Measurements from ENCODE around the gene C16orf54.
"Not testable (repeated sequence)": the region's sequence is repeated elsewhere in the genome, so short reads cannot be mapped to it uniquely, and the experiment has no call there.

C16orf54 gene, protein sequence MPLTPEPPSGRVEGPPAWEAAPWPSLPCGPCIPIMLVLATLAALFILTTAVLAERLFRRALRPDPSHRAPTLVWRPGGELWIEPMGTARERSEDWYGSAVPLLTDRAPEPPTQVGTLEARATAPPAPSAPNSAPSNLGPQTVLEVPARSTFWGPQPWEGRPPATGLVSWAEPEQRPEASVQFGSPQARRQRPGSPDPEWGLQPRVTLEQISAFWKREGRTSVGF

DNA sequence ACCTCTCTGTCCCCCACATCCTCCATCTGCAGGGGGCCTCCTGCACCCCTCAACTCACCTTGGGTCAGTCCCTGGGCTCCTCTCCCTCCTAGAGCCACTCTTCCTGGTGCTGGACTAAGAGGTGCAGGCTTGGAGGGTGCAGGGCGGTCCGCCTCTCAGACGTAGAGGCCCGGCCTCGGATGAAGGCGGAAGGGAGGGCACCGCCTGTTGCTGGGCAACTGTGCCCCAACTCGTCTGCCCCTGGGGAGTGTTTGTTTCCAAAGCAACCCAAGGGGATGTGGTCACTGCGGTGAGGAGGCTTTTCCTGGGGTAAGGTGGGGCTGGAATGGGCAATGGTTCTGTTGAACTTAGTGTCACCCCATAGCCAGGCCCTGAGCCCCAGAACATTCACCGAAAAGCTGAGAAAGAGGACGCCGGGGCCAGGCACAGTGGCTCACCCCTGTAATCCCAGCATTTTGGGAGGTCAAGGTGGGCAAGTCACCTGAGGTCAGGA is at the start of gene C16orf54:
Gene C16orf54, minus strand, starts transcription at position 138 of the 493 bp plus-strand sequence. CDS start 1,039 bp downstream, outside the sequence.
- TF ChIP-seq, protein P1, sequence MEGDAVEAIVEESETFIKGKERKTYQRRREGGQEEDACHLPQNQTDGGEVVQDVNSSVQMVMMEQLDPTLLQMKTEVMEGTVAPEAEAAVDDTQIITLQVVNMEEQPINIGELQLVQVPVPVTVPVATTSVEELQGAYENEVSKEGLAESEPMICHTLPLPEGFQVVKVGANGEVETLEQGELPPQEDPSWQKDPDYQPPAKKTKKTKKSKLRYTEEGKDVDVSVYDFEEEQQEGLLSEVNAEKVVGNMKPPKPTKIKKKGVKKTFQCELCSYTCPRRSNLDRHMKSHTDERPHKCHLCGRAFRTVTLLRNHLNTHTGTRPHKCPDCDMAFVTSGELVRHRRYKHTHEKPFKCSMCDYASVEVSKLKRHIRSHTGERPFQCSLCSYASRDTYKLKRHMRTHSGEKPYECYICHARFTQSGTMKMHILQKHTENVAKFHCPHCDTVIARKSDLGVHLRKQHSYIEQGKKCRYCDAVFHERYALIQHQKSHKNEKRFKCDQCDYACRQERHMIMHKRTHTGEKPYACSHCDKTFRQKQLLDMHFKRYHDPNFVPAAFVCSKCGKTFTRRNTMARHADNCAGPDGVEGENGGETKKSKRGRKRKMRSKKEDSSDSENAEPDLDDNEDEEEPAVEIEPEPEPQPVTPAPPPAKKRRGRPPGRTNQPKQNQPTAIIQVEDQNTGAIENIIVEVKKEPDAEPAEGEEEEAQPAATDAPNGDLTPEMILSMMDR (IDR thresholded peaks at IDR 0.05; ENCODE audit: borderline replicate concordance, insufficient read depth, low read depth, low read length) = no peak
- H3K4me3 ChIP-seq (ENCODE audit: low read depth, low read length) = peak within 1 kb of the TSS; percentile 44

DNA sequence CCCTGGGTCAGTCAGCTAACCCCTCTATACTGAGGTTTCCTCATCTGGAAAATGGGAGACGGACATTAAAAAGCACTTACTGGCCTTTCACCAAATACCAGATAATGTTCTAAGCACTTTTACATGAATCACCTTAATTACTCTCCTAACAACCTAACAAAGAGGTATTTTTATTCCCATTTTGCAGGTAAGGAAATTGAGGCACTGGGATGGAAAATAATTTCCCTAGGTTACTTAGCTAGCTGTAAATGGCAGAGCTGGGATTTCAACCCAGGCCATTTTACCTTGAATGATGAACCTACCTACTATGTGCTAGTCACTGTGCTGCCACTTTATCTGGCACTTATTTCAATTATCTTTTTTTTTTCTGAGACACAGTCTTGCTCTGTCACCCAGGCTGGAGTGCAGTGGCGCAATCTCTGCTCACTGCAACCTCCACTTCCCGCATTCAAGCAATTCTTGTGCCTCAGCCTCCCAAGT is 48.5 kb upstream of the C16orf54 start:
- TF ChIP-seq, protein P1 (IDR thresholded peaks at IDR 0.05; ENCODE audit: borderline replicate concordance, insufficient read depth, low read depth, low read length) = no peak

DNA sequence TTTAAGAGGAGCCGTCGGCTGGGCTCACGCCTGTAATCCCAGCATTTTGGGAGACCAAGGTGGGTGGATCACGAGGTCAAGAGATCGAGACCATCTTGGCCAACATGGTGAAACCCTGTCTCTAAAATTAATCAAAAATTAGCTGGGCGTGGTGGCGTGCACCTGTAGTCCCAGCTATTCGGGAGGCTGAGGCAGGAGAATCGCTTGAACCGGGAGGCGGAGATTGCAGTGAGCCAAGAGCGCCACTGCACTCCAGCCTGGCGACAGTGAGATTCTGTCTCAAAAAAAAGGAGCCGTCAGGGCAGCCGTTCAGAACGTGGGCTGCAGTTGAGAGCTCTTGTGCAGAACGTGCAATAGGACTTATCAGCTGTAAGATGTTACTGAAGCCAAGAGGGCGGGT is 47.4 kb upstream of the C16orf54 start:
- not testable (repeated sequence) for H3K4me3 ChIP-seq (ENCODE audit: low read depth, low read length)

More for the DNA sequence above, 48.5 kb upstream of the C16orf54 start:
- no peak overlapping the region for H3K4me3 ChIP-seq (ENCODE audit: low read depth, low read length)

DNA sequence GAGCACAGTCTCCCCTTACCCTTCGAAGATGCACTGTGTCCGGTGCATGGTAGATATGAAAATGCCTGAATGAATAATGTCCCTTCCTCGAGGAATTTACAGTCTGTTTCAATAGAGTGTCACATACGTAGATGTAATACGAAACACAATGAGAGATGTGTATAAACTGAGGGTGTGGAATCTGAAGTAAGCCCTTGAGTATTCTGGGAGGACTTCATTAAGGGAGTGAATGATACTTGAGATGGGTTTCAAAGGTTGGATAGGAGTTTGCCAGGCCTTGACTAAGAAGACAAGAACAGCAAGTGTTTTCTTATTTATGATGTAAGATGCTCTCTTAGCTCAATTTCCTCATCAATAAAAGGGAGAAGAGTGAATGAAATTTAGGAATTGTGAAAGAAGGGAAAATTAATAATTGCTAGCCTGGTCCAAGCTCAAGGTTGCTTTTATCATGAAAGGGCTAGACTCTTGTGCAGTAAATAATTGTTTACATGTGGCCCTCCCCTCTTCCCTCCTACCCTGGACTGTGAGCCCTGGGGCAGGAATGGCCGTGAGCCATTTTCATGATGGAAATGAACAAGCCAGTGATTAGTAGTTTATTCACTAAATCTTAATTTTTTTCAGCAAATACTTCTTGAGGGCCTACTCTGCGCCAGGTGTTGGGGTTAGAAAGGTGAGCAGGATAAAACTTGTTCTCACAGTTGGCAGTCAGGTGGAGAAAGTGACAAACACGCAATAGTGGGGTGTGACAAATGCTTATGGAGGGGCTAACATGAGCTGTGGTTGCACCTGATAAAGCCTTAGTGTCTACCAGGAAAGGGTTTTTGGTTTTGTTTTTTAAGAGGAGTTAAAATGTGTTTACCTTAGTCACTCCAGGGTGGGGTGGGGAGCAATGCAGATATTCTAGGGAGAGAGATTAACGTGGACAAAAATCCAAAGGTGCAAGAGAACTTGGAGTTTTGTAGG is 46.3 kb upstream of the C16orf54 start:
- H3K4me3 ChIP-seq (ENCODE audit: low read depth, low read length) = peak overlapping the region; percentile 88

DNA sequence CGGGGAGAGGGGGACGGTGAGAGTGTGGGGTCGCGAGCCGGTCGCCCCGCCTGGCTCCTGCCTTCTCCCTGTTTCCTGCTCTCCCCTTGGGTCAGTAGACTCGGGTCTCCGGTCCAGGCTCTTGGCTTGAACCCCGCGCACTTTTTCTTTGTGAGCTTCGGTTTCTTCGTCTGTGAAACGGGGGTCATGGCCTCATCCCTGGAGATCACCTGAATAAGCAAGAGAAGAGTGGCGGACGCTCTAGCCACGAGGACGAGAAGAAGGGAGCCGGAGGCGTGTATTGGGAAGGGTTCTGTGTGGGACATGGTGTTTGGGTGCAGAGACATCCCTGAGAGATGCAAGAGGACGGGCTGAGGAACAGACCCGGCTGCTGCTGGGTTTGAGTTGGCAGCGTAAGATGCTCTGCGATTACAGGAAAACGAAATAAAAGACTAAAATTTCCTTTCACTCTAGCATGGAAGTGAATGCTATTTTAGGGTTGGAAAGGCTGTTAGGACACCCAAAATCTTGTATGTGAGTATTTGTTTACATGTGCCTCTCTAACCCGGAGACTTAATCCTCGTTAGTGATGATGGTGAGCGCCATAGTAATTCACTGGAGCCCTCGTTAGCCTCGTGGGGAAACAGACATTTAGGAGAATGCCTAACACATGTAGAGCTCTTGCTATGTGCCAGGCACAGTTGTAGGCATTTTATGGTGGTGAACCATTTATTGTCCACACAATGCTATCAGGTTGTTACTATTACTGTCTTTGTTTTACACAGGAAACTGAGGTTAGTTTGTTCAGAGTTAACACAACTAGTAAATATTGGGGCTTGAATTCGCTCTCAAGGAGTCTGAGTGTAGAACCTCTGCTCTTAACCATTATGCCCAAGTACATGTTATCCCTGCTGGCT is 45.4 kb upstream of the C16orf54 start:
- TF ChIP-seq, protein P1 (IDR thresholded peaks at IDR 0.05; ENCODE audit: borderline replicate concordance, insufficient read depth, low read depth, low read length) = no peak
- peak overlapping the region; percentile 88 for H3K4me3 ChIP-seq (ENCODE audit: low read depth, low read length)

More for the DNA sequence above, 46.3 kb upstream of the C16orf54 start:
- TF ChIP-seq, protein P1 (IDR thresholded peaks at IDR 0.05; ENCODE audit: borderline replicate concordance, insufficient read depth, low read depth, low read length) = no peak

DNA sequence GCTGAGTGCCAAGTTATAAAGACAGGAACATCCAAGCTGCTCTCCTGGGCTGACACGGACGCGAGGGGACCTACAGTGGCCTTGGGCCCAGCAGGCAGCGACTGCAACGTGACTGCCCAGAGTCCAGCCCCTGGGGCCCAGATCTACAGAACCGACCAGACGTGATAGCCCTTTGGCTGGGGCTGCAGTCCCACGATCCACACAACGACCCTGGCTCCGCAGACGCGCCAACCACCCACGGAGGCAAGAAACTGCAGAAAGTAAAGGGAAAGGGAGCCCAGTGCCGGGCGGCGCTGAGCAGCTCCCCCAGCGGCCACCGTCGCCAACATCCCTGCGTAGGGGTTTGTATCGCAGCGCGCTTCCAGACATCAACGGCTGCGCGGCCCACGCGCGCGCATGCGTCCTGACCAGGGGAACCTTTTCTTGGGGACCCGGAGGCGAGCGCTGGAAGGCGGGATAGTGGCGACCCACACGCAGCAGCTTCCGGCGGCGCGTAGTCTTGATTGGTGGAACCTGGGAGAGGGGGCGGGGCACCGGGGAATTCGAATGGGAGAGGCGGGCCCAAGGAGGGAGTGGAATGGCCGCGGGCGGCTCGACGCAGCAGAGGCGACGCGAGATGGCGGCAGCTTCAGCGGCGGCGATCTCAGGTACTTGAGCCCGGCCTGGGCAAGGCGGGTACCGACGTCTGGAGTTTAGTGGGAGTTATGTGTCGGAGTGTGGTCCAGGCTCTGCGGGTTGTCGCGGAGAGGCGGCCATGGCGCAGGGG is 44.6 kb upstream of the C16orf54 start, which contains the start of gene KIF22:
Gene KIF22, plus strand, starts transcription at position 569 of the 766 bp plus-strand sequence. Its CDS starts 9 bp downstream, at position 578.
- peak within 1 kb of the TSS; percentile 88 for H3K4me3 ChIP-seq (ENCODE audit: low read depth, low read length)
- TF ChIP-seq, protein P1 (IDR thresholded peaks at IDR 0.05; ENCODE audit: borderline replicate concordance, insufficient read depth, low read depth, low read length) = peak; percentile 94
